ENCODE results near the gene HBS1L. TPM values are rescaled to one million over a fixed set of nuclear protein-coding genes. Genes with fewer than 3 reads are reported as not detected.
A peak's percentile ranks its signal among the peaks of the same experiment; 100 is the strongest.

Gene HBS1L
- total RNA-seq, 5 donors from 2014 or later (not counting 1 experiment from before 2014, with no cell fraction given): 51.4 to 112 (median 69.7) TPM

DNA sequence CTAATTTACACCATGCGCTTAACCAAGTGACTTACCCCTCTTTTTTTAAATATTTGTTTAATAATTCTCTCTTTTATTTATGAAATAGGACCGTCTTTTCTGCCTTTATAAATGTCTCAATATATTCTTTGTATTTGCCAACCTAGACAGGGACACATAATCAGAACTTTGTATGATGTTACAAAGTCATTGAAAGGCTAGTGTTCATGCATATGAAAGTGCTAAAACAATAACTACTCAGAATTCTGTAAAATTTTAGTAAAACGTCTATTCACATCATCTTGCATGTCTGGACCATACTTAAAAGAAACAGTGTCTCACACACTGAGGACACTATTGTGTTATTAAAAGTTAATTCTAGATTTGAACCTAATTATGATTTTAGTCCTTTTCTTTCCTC lies 41.1 kb upstream of the HBS1L start:
- no peak overlapping the region for H3K4me3 Mint-ChIP-seq
- ATAC-seq (replicated peaks in 1 of 4) (no peak), DNase-seq (no peak)
- POLR2A ChIA-PET: no interaction called here
- no peaks in the 10 kb centered on the region for H3K9me3 Mint-ChIP-seq
- H3K9me3 ChIP-seq: no peaks in the 10 kb centered on the region
- H3K36me3 ChIP-seq (ENCODE audit: control insufficient read depth in 2 of 2, extremely low read depth in 1 of 2, insufficient read depth in 1 of 2, low read length in 1 of 2): no peaks in the 10 kb centered on the region
- H3K4me3 ChIP-seq (ENCODE audit: control insufficient read depth in 1 of 2, extremely low read depth in 1 of 2, low read length in 1 of 2): no peak overlapping the region
- H3K27ac Mint-ChIP-seq: no peak overlapping the region
- H3K27me3 Mint-ChIP-seq: no peaks in the 10 kb centered on the region
- CTCF ChIA-PET: interaction anchor here (0.6 to 1.7 kb wide), 2 partner anchors 33 to 225 kb away, joined by 4 to 5 read pairs; no protein-coding TSS in a partner anchor
- H3K36me3 Mint-ChIP-seq: no peaks in the 10 kb centered on the region
- H3K4me1 ChIP-seq (ENCODE audit: control insufficient read depth in 1 of 2, extremely low read depth in 1 of 2, insufficient read depth in 2 of 2, low read length in 2 of 2): peaks cover 13 to 18% of the 10 kb centered on the region in 2 experiments
- H3K27ac ChIP-seq (ENCODE audit: low read length): no peak overlapping the region
- peaks cover 39 to 60% (median 43%) of the 10 kb centered on the region in 3 donors for H3K4me1 Mint-ChIP-seq
- no CpG with 5 or more reads among the region's 3 CpGs for WGBS (ENCODE audit: insufficient coverage)
- H3K27me3 ChIP-seq (replicated peaks in 1 of 2; ENCODE audit: control insufficient read depth in 2 of 2, extremely low read depth in 1 of 2, insufficient read depth in 2 of 2, low read length in 1 of 2): no peaks in the 10 kb centered on the region

DNA sequence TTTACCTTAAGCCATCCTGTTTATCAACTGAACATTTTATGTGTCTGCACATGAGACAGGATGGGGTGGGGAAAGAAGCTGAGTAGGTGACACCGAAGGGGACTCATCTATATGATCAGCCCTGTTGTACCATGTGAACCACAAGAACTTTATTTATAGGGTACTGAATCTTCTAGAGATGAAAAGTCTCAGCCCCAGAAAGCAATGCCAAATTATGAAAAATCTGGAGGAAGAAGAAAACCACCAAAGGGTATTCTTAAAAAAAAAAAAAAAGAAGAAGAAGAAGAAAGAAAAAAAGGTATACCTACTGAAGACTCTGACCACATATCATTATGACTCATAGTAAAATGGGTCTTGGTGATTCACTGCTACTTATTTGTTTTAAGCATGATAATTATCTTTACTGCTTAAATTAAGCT lies 39.8 kb upstream of the HBS1L start:
- CTCF ChIA-PET: interaction anchor here (0.5 to 2.4 kb wide), 6 partner anchors 8 to 1114 kb away, joined by 3 to 7 read pairs (median 4); no protein-coding TSS in a partner anchor
- WGBS (ENCODE audit: insufficient coverage): no CpG with 5 or more reads among the region's 1 CpG
- Histone ChIP-seq H3K36me3 (ENCODE audit: control insufficient read depth in 2 of 2, extremely low read depth in 1 of 2, insufficient read depth in 1 of 2, low read length in 1 of 2) (no peaks in the 10 kb centered on the region), H3K27ac (ENCODE audit: low read length) (peak overlapping the region; percentile 57), H3K27me3 (replicated peaks in 1 of 2; ENCODE audit: control insufficient read depth in 2 of 2, extremely low read depth in 1 of 2, insufficient read depth in 2 of 2, low read length in 1 of 2) (no peaks in the 10 kb centered on the region), H3K4me3 (ENCODE audit: control insufficient read depth in 1 of 2, extremely low read depth in 1 of 2, low read length in 1 of 2) (no peak overlapping the region), H3K9me3 (no peaks in the 10 kb centered on the region), H3K4me1 (ENCODE audit: control insufficient read depth in 1 of 2, extremely low read depth in 1 of 2, insufficient read depth in 2 of 2, low read length in 2 of 2) (peaks cover 16 to 21% of the 10 kb centered on the region in 2 experiments)
- H3K36me3 Mint-ChIP-seq: no peaks in the 10 kb centered on the region
- POLR2A ChIA-PET: interaction anchor here (0.6 to 1.0 kb wide), 4 partner anchors 39 to 102 kb away, joined by 3 to 4 read pairs (median 4); partner anchors contain the start of gene HBS1L (in 1 of the 2)
- peaks cover 48 to 69% (median 54%) of the 10 kb centered on the region in 3 donors for H3K4me1 Mint-ChIP-seq
- H3K27ac Mint-ChIP-seq: peak overlapping the region; percentile 88 to 93
- H3K9me3 Mint-ChIP-seq: no peaks in the 10 kb centered on the region
- ATAC-seq (replicated peaks in 1 of 4) (peak; percentile 92 to 99 (median 98)), DNase-seq (peak in 14 of 35 experiments; percentile 14 to 59 (median 36))
- H3K27me3 Mint-ChIP-seq: no peaks in the 10 kb centered on the region
- peak overlapping the region in 2 of 3 donors; percentile 22 to 31 for H3K4me3 Mint-ChIP-seq

DNA sequence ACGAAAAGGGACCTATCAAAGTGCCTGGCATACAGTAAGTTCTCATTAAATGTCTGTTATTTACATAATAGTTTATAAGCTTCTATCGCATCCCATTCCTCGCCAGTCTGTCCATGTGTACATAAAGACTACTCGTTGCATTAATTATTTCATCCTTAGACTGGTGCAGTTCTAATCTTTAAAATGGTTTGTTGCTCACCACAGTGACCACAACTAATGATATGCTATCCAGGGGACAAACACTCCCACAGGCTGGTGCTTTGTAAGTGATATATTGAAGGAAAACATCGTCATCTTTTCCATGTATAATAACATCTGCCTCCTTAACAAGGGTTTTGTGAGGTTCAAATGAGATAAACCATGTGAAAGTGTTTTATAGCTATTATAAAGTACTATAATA lies 39.0 kb upstream of the HBS1L start:
- H3K4me1 ChIP-seq (ENCODE audit: control insufficient read depth in 1 of 2, extremely low read depth in 1 of 2, insufficient read depth in 2 of 2, low read length in 2 of 2): peaks cover 19 to 23% of the 10 kb centered on the region in 2 experiments

DNA sequence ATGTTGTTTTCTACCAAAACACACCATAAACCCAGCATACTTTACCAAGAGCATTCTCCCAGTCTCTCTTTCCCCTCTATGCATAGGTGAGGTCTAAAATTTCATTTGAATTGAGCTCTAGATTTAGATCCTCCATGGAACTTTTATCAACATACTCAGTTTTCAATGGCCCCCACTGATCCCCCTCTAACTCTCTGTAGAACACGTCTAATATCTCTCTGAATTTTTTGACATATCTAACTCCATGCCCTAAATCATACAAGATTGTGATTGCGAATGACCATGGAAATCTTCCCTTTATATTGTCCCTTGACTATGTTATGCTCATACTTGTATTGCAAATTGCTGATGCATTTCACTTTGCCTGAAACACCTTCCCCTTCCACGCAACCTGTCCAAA lies 38.1 kb upstream of the HBS1L start:
- peak overlapping the region; percentile 84 to 93 for H3K27ac Mint-ChIP-seq
- H3K36me3 Mint-ChIP-seq: no peaks in the 10 kb centered on the region
- Histone ChIP-seq H3K9me3 (no peaks in the 10 kb centered on the region), H3K36me3 (ENCODE audit: control insufficient read depth in 2 of 2, extremely low read depth in 1 of 2, insufficient read depth in 1 of 2, low read length in 1 of 2) (no peaks in the 10 kb centered on the region), H3K4me1 (ENCODE audit: control insufficient read depth in 1 of 2, extremely low read depth in 1 of 2, insufficient read depth in 2 of 2, low read length in 2 of 2) (peaks cover 25 to 32% of the 10 kb centered on the region in 2 experiments), H3K27me3 (replicated peaks in 1 of 2; ENCODE audit: control insufficient read depth in 2 of 2, extremely low read depth in 1 of 2, insufficient read depth in 2 of 2, low read length in 1 of 2) (no peaks in the 10 kb centered on the region), H3K27ac (ENCODE audit: low read length) (no peak overlapping the region), H3K4me3 (ENCODE audit: control insufficient read depth in 1 of 2, extremely low read depth in 1 of 2, low read length in 1 of 2) (no peak overlapping the region)
- ATAC-seq (replicated peaks in 1 of 4) (no peak), DNase-seq (no peak)
- no peaks in the 10 kb centered on the region for H3K9me3 Mint-ChIP-seq
- ChIA-PET CTCF (interaction anchor here (0.6 to 2.4 kb wide), 9 partner anchors 8 to 971 kb away, joined by 3 to 9 read pairs (median 4); no protein-coding TSS in a partner anchor), POLR2A (interaction anchor here in 1 of 2 donors (0.5 kb wide), 1 partner anchor 992 kb away, joined by 5 read pairs; no protein-coding TSS in a partner anchor)
- peaks cover 60 to 80% (median 65%) of the 10 kb centered on the region in 3 donors for H3K4me1 Mint-ChIP-seq
- WGBS (ENCODE audit: insufficient coverage): 100% methylated on average over 2 of the region's 3 CpGs
- H3K4me3 Mint-ChIP-seq: no peak overlapping the region
- H3K27me3 Mint-ChIP-seq: no peaks in the 10 kb centered on the region

More for the DNA sequence above, 39.0 kb upstream of the HBS1L start:
- WGBS (ENCODE audit: insufficient coverage): no CpG with 5 or more reads among the region's 5 CpGs
- peak overlapping the region; percentile 57 for H3K27ac ChIP-seq (ENCODE audit: low read length)
- no peaks in the 10 kb centered on the region for H3K36me3 Mint-ChIP-seq
- ChIA-PET CTCF (interaction anchor here in 1 of 2 donors (2.4 kb wide), 1 partner anchor 9 kb away, joined by 7 read pairs; no protein-coding TSS in a partner anchor), POLR2A (interaction anchor here in 1 of 2 donors (0.7 kb wide), 1 partner anchor 79 kb away, joined by 3 read pairs; no protein-coding TSS in a partner anchor)
- ATAC-seq (replicated peaks in 1 of 4) (no peak), DNase-seq (no peak)
- H3K27me3 ChIP-seq (replicated peaks in 1 of 2; ENCODE audit: control insufficient read depth in 2 of 2, extremely low read depth in 1 of 2, insufficient read depth in 2 of 2, low read length in 1 of 2): no peaks in the 10 kb centered on the region
- no peaks in the 10 kb centered on the region for H3K9me3 Mint-ChIP-seq
- H3K27me3 Mint-ChIP-seq: no peaks in the 10 kb centered on the region
- H3K4me3 Mint-ChIP-seq: no peak overlapping the region
- peaks cover 51 to 72% (median 59%) of the 10 kb centered on the region in 3 donors for H3K4me1 Mint-ChIP-seq
- H3K27ac Mint-ChIP-seq: peak overlapping the region; percentile 84 to 93
- no peaks in the 10 kb centered on the region for H3K9me3 ChIP-seq
- no peak overlapping the region for H3K4me3 ChIP-seq (ENCODE audit: control insufficient read depth in 1 of 2, extremely low read depth in 1 of 2, low read length in 1 of 2)
- H3K36me3 ChIP-seq (ENCODE audit: control insufficient read depth in 2 of 2, extremely low read depth in 1 of 2, insufficient read depth in 1 of 2, low read length in 1 of 2): no peaks in the 10 kb centered on the region

DNA sequence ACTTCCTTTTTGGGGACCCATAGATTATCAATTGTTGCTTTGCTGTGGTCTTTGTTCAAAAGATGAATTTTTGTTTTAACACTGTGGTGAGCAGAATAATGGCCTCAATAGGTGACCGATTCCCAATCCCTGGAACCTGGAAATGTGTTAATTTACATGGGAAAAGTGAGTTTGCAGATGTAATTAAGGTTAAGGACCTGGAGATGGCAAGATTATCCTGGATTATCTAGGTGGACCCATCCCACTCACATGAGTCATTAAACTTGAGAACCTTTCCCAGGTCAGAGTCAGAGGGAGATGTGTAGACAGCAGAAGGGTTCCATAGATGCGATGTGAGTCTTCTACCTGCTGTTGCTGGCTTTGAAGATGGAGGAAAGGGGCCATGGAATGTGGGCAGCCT lies 36.2 kb upstream of the HBS1L start:
- H3K4me3 Mint-ChIP-seq: no peak overlapping the region
- peak overlapping the region; percentile 86 to 92 for H3K27ac Mint-ChIP-seq
- ATAC-seq (replicated peaks in 1 of 4): no peak
- H3K27ac ChIP-seq (ENCODE audit: low read length): no peak overlapping the region
- H3K9me3 Mint-ChIP-seq: no peaks in the 10 kb centered on the region
- no peaks in the 10 kb centered on the region for H3K36me3 Mint-ChIP-seq
- ChIA-PET CTCF (interaction anchor here in 1 of 2 donors (1.4 kb wide), 1 partner anchor 72 kb away, joined by 5 read pairs; no protein-coding TSS in a partner anchor), POLR2A (no interaction called here)
- no CpG with 5 or more reads among the region's 2 CpGs for WGBS (ENCODE audit: insufficient coverage)
- H3K9me3 ChIP-seq: no peaks in the 10 kb centered on the region
- no peaks in the 10 kb centered on the region for H3K27me3 Mint-ChIP-seq
- H3K4me1 ChIP-seq (ENCODE audit: control insufficient read depth in 1 of 2, extremely low read depth in 1 of 2, insufficient read depth in 2 of 2, low read length in 2 of 2): peaks cover 34 to 50% of the 10 kb centered on the region in 2 experiments
- no peak for DNase-seq
- no peaks in the 10 kb centered on the region for H3K36me3 ChIP-seq (ENCODE audit: control insufficient read depth in 2 of 2, extremely low read depth in 1 of 2, insufficient read depth in 1 of 2, low read length in 1 of 2)
- no peak overlapping the region for H3K4me3 ChIP-seq (ENCODE audit: control insufficient read depth in 1 of 2, extremely low read depth in 1 of 2, low read length in 1 of 2)
- peaks cover 79 to 90% (median 83%) of the 10 kb centered on the region in 3 donors for H3K4me1 Mint-ChIP-seq
- H3K27me3 ChIP-seq (replicated peaks in 1 of 2; ENCODE audit: control insufficient read depth in 2 of 2, extremely low read depth in 1 of 2, insufficient read depth in 2 of 2, low read length in 1 of 2): no peaks in the 10 kb centered on the region

DNA sequence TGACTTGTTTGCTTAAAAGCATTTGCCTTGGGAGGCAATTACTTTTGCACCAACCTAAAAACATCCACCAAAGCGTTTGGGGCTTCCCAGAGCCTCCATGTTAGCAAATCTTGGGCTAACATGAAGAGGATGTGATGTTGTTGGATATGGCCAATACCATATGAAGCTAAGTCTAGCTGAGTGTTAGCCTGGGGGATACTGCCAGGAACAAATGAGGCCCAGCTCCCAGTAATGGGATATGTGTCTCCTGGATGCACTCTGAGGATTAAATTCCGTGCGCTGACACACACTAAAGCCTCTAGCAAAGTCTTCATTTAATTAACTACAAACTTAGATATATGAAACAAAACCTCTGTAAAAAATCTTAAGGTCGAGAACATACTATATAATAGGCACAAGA lies 35.3 kb upstream of the HBS1L start:
- ChIA-PET CTCF (interaction anchor here (0.6 to 1.4 kb wide), 3 partner anchors 13 to 39 kb away, joined by 3 to 6 read pairs (median 5); no protein-coding TSS in a partner anchor), POLR2A (interaction anchor here in 1 of 2 donors (0.5 kb wide), 1 partner anchor 32 kb away, joined by 3 read pairs; no protein-coding TSS in a partner anchor)
- H3K9me3 ChIP-seq: no peaks in the 10 kb centered on the region
- no peaks in the 10 kb centered on the region for H3K27me3 ChIP-seq (replicated peaks in 1 of 2; ENCODE audit: control insufficient read depth in 2 of 2, extremely low read depth in 1 of 2, insufficient read depth in 2 of 2, low read length in 1 of 2)
- no peaks in the 10 kb centered on the region for H3K9me3 Mint-ChIP-seq
- no peak overlapping the region for H3K4me3 ChIP-seq (ENCODE audit: control insufficient read depth in 1 of 2, extremely low read depth in 1 of 2, low read length in 1 of 2)
- H3K27me3 Mint-ChIP-seq: no peaks in the 10 kb centered on the region
- no peak overlapping the region for H3K27ac ChIP-seq (ENCODE audit: low read length)
- peak overlapping the region; percentile 86 to 92 for H3K27ac Mint-ChIP-seq
- no peak overlapping the region for H3K4me3 Mint-ChIP-seq
- ATAC-seq (replicated peaks in 1 of 4) (no peak), DNase-seq (no peak)
- no peaks in the 10 kb centered on the region for H3K36me3 ChIP-seq (ENCODE audit: control insufficient read depth in 2 of 2, extremely low read depth in 1 of 2, insufficient read depth in 1 of 2, low read length in 1 of 2)
- no CpG with 5 or more reads among the region's 4 CpGs for WGBS (ENCODE audit: insufficient coverage)
- peaks cover 82 to 87% (median 85%) of the 10 kb centered on the region in 3 donors for H3K4me1 Mint-ChIP-seq
- peaks cover 30 to 47% of the 10 kb centered on the region in 2 experiments for H3K4me1 ChIP-seq (ENCODE audit: control insufficient read depth in 1 of 2, extremely low read depth in 1 of 2, insufficient read depth in 2 of 2, low read length in 2 of 2)
- no peaks in the 10 kb centered on the region for H3K36me3 Mint-ChIP-seq

Data from T-cell (primary cell).